ENCODE results near the gene ZFAND6.

DNA sequence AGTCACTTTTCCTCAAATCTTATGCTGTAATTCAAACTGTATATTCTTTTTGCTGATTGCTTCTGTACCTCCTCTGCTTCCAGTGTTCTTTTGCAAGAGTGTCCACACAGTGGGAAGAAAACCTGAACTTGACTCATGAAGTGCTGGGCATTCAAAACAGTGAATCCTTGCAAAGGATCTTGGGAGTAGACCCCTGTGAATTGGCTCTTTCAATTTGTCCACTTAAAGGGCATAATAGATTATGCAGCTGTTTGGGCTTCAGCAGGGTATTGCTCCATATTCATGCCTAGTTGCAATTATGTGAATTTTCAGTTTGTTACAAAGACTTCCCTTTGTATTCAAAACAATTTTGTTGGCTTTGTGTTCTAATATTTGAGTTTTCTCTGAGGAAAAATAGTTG is 11.4 kb downstream of the ZFAND6 start:
- TF ChIP-seq, protein P1, sequence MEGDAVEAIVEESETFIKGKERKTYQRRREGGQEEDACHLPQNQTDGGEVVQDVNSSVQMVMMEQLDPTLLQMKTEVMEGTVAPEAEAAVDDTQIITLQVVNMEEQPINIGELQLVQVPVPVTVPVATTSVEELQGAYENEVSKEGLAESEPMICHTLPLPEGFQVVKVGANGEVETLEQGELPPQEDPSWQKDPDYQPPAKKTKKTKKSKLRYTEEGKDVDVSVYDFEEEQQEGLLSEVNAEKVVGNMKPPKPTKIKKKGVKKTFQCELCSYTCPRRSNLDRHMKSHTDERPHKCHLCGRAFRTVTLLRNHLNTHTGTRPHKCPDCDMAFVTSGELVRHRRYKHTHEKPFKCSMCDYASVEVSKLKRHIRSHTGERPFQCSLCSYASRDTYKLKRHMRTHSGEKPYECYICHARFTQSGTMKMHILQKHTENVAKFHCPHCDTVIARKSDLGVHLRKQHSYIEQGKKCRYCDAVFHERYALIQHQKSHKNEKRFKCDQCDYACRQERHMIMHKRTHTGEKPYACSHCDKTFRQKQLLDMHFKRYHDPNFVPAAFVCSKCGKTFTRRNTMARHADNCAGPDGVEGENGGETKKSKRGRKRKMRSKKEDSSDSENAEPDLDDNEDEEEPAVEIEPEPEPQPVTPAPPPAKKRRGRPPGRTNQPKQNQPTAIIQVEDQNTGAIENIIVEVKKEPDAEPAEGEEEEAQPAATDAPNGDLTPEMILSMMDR (conservative IDR thresholded peaks at IDR 0.05 in 1 of 2, IDR thresholded peaks at IDR 0.05 in 1 of 2; ENCODE audit: extremely low read depth in 1 of 2, insufficient read depth in 1 of 2, low read depth in 1 of 2, low read length in 2 of 2): no peak
- no peak for TF ChIP-seq EZH2 (IDR thresholded peaks at IDR 0.05; ENCODE audit: borderline replicate concordance, low read length)

All from mammary epithelial cell (primary cell).